Islet precursor cell (in vitro differentiated cells): ENCODE data around the gene CRYZL1.

Experiments
- DNase-seq: peaks from one replicate; pipeline ENCODE4 v3.0.0-alpha.2; 2018

Gene CRYZL1

GRCh38 chr21:33557447-33557846 is 84.1 kb downstream of the CRYZL1 start:
- DNase-seq: no peak

DNA sequence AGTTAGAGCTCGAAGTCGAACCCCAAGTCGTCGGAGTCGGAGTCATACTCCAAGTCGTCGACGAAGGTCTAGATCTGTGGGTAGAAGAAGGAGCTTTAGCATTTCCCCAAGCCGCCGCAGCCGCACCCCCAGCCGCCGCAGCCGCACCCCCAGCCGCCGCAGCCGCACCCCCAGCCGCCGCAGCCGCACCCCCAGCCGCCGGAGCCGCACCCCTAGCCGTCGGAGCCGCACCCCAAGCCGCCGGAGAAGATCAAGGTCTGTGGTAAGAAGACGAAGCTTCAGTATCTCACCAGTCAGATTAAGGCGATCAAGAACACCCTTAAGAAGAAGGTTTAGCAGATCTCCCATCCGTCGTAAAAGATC is 86.6 kb downstream of the CRYZL1 start:
- DNase-seq: no peak

DNA sequence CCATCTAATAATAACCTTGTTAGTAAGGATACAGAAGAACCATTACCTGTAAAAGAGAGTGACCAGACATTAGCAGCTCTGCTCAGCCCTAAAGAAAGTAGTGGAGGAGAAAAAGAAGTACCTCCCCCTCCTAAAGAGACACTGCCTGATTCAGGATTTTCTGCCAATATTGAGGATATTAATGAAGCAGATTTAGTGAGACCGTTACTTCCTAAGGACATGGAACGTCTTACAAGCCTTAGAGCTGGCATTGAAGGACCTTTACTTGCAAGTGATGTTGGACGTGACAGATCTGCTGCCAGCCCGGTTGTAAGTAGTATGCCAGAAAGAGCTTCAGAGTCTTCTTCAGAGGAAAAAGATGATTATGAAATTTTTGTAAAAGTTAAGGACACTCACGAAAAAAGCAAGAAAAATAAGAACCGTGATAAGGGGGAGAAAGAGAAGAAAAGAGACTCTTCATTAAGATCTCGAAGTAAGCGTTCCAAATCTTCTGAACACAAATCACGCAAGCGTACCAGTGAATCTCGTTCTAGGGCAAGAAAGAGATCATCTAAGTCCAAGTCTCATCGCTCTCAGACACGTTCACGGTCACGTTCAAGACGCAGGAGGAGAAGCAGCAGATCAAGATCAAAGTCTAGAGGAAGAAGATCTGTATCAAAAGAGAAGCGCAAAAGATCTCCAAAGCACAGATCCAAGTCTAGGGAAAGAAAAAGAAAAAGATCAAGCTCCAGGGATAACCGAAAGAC is 87.1 kb downstream of the CRYZL1 start:
- DNase-seq: no peak

DNA sequence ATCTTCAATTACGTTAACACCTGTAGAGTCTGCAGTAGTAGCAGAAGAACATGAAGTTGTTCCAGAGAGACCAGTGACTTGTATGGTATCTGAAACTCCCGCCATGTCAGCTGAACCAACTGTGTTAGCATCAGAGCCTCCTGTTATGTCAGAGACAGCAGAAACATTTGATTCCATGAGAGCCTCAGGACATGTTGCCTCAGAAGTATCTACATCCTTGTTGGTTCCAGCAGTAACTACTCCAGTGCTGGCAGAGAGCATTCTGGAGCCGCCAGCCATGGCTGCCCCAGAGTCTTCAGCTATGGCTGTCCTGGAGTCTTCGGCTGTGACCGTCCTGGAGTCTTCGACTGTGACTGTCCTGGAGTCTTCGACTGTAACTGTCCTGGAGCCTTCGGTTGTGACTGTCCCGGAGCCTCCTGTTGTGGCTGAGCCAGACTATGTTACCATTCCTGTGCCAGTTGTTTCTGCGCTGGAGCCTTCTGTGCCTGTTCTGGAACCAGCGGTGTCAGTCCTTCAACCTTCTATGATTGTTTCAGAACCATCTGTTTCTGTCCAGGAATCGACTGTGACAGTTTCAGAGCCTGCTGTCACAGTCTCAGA is 88.4 kb downstream of the CRYZL1 start:
- no peak for DNase-seq

GRCh38 chr21:33552093-33552998 is 89.2 kb downstream of the CRYZL1 start:
- DNase-seq: no peak

GRCh38 chr21:33551664-33552063 is 89.9 kb downstream of the CRYZL1 start:
- DNase-seq: no peak

- no peak for DNase-seq
Observed at GRCh38 chr21:33550772-33551660, 90.5 kb downstream of the CRYZL1 start.

GRCh38 chr21:33549848-33550771 is 91.4 kb downstream of the CRYZL1 start:
- no peak for DNase-seq

DNA sequence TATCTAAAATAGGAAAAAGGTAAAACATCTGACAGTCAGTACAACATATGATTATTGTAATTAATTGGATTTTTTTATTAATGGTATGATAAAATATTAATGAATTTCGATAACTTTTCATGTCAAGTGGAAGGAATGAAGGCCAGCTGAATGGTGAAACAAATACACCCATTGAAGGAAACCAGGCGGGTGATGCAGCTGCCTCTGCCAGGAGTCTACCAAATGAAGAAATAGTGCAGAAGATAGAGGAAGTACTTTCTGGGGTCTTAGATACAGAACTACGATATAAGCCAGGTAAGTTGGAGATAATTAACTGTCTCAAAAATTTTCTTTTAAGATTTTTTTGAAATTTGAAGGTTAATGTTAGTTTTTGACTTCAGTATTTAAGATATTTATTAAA is 95.5 kb downstream of the CRYZL1 start:
- no peak for DNase-seq

GRCh38 chr21:33544451-33545195 is 96.9 kb downstream of the CRYZL1 start:
- no peak for DNase-seq

- DNase-seq: no peak
Observed at GRCh38 chr21:33543505-33544129, 97.9 kb downstream of the CRYZL1 start.

GRCh38 chr21:33542640-33543504 is 98.7 kb downstream of the CRYZL1 start, which contains the start of gene SON:
TSS of gene SON (plus strand) at chr21:33543038. CDS start at chr21:33543093, 55 bp downstream.
- DNase-seq: peak; percentile 100

GRCh38 chr21:33541756-33542639 is 99.5 kb downstream of the CRYZL1 start, which contains the start of gene GART:
TSS of gene GART (minus strand) at chr21:33542117. CDS start at chr21:33539315, 2,802 bp downstream.
- peak; percentile 90 for DNase-seq

DNA sequence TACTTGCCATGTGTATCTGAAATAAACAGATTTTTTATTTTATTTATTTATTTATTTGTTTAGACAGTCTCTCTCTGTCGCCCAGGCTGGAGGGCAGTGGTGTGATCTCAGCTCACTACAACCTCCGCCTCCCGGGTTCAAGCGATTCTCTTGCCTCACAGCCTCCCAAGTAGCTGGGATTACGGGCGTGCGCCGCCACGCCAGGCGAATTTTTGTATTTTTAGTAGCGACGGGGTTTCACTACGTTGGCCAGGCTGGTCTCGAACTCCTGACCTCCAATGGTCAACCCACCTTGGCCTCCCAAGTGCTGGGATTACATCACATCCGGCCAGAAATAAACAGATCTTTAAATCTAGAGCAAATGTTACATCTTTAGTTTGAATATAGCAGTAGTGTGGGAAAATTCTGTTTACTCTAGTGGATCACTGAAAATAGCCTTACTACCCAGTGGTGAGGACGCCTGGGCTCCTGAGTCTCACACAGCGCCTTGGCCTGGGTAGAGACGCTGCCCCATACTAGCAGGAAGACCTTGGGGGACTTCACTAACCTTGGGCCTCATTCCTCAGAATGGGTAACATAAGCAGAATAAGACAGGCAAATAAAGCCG is 100.3 kb downstream of the CRYZL1 start:
- DNase-seq: no peak

DNA sequence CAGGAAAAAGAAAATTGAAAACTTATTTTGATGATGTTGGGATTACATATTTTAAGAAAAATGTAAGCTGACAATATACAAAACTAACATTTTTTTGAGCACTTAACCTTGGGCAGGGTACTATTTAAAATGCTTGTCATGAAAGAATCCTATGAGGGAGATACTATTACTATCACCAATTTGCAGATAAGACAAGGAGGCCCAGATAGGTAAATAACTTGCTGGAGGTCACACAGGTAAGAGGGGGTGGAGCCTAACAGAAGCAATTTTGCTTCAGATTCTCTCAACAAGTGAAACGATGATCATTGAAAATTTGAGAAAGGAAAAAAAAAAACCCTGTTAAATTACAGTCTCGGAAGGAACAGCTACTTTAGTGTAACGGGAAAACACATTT is 100.8 kb downstream of the CRYZL1 start:
- DNase-seq: no peak

DNA sequence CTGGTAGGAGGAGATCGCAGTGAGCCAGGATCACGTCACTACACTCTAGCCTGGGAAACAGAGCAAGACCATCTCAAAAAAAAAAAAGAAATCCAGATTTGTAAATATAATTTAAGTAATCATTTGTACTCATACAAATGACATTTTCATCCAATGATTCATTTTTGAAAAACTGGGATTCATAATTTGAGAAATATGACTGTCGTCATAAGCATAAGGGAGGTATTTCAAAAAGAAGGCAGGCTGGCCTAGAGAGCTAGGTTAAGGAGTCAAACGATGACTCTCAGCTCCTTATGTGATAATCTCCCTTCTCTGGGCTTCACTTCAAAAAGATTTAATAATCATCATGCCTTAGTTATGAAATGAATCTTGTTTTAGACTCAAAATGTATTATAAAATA is 101.9 kb downstream of the CRYZL1 start:
- DNase-seq: no peak
